ENCODE measurements around the gene GALNT10. TPM values are rescaled to one million over a fixed set of nuclear protein-coding genes. Genes with fewer than 3 reads are reported as not detected.
A peak's percentile ranks its signal among the peaks of the same experiment; 100 is the strongest.

GALNT10 gene
- total and polyA plus RNA-seq, 9 of the 15 experiments (the other 6 are each of a cell fraction or from before 2014, with no cell fraction given): 4.6 to 37.1 (median 13.3) TPM

DNA sequence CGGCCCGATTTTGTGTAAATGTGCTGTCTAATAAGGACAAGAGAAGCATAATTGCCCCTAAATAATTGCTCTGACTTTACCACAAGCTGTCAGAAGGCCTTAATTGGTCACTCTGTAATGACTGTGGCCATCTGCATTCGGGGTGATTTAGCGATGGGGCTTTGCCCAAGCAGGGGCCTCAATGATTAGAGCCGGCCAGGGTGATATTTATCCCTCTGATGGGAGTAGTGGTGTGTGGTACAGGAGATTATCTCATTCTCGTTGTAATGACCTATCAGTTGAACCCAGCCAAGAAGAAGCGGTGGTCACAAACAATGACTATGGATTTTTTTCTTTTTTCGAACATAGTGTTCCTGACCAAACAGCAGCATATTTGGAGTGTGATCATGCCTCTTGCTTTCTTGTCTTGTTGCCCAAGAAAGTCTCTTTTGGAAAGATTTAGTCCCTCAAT lies 183.2 kb downstream of the GALNT10 start (continued):
- TF ChIP-seq ZNF431 (CRISPR knock-in tag; IDR thresholded peaks at IDR 0.05): no peak
- no peak for TF ChIP-seq THRAP3 (IDR thresholded peaks at IDR 0.05; ENCODE audit: borderline replicate concordance)
- TF ChIP-seq ILK (tag; IDR thresholded peaks at IDR 0.05; ENCODE audit: borderline replicate concordance, low read depth): no peak
- TF ChIP-seq PRMT5 (CRISPR knock-in tag; IDR thresholded peaks at IDR 0.05): no peak
- TF ChIP-seq LCOR (CRISPR knock-in tag; IDR thresholded peaks at IDR 0.05): no peak
- TF ChIP-seq RNF2 (IDR thresholded peaks at IDR 0.05): peak; percentile 57; the same call in 1 of the 2 replicates
- TF ChIP-seq HNRNPL (IDR thresholded peaks at IDR 0.05; ENCODE audit: low read depth, low read length): no peak
- no peak for TF ChIP-seq ARID2 (IDR thresholded peaks at IDR 0.05)
- no peak for TF ChIP-seq NCOA4 (IDR thresholded peaks at IDR 0.05; ENCODE audit: partially characterized antibody)
- TF ChIP-seq ZNF282 (CRISPR knock-in tag; IDR thresholded peaks at IDR 0.05): no peak
- TF ChIP-seq POLR2G (IDR thresholded peaks at IDR 0.05; ENCODE audit: low read depth, low read length): no peak
- TF ChIP-seq ZKSCAN1 (IDR thresholded peaks at IDR 0.05; ENCODE audit: low read depth, low read length): no peak
- TF ChIP-seq NFIX (CRISPR knock-in tag; IDR thresholded peaks at IDR 0.05; ENCODE audit: low read depth): no peak
- TF ChIP-seq MAFK (IDR thresholded peaks at IDR 0.05; ENCODE audit: low read length): peak; percentile 57; the same call in 1 of the 2 replicates
- TF ChIP-seq IRF2 (CRISPR knock-in tag; IDR thresholded peaks at IDR 0.05): no peak
- no peak for TF ChIP-seq FOXA1 (IDR thresholded peaks at IDR 0.05; ENCODE audit: borderline replicate concordance)
- no peak for TF ChIP-seq KAT8 (IDR thresholded peaks at IDR 0.05; ENCODE audit: low read depth)
- TF ChIP-seq TEAD2 (tag; IDR thresholded peaks at IDR 0.05): no peak
- TF ChIP-seq SMARCC2 (IDR thresholded peaks at IDR 0.05; ENCODE audit: low read depth): peak; percentile 66; the same call in 1 of the 2 replicates
- no peak for TF ChIP-seq RBBP5 (IDR thresholded peaks at IDR 0.05; ENCODE audit: borderline replicate concordance, insufficient read depth, low read length, poor library complexity, severe bottlenecking)
- TF ChIP-seq ZFP36 (IDR thresholded peaks at IDR 0.05; ENCODE audit: low read depth, low read length, partially characterized antibody): no peak
- TF ChIP-seq, protein P1, sequence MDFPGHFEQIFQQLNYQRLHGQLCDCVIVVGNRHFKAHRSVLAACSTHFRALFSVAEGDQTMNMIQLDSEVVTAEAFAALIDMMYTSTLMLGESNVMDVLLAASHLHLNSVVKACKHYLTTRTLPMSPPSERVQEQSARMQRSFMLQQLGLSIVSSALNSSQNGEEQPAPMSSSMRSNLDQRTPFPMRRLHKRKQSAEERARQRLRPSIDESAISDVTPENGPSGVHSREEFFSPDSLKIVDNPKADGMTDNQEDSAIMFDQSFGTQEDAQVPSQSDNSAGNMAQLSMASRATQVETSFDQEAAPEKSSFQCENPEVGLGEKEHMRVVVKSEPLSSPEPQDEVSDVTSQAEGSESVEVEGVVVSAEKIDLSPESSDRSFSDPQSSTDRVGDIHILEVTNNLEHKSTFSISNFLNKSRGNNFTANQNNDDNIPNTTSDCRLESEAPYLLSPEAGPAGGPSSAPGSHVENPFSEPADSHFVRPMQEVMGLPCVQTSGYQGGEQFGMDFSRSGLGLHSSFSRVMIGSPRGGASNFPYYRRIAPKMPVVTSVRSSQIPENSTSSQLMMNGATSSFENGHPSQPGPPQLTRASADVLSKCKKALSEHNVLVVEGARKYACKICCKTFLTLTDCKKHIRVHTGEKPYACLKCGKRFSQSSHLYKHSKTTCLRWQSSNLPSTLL (IDR thresholded peaks at IDR 0.05): no peak
- TF ChIP-seq, protein P2, sequence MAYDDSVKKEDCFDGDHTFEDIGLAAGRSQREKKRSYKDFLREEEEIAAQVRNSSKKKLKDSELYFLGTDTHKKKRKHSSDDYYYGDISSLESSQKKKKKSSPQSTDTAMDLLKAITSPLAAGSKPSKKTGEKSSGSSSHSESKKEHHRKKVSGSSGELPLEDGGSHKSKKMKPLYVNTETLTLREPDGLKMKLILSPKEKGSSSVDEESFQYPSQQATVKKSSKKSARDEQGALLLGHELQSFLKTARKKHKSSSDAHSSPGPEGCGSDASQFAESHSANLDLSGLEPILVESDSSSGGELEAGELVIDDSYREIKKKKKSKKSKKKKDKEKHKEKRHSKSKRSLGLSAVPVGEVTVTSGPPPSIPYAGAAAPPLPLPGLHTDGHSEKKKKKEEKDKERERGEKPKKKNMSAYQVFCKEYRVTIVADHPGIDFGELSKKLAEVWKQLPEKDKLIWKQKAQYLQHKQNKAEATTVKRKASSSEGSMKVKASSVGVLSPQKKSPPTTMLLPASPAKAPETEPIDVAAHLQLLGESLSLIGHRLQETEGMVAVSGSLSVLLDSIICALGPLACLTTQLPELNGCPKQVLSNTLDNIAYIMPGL (CRISPR knock-in tag; IDR thresholded peaks at IDR 0.05): no peak
- TF ChIP-seq, protein P3, sequence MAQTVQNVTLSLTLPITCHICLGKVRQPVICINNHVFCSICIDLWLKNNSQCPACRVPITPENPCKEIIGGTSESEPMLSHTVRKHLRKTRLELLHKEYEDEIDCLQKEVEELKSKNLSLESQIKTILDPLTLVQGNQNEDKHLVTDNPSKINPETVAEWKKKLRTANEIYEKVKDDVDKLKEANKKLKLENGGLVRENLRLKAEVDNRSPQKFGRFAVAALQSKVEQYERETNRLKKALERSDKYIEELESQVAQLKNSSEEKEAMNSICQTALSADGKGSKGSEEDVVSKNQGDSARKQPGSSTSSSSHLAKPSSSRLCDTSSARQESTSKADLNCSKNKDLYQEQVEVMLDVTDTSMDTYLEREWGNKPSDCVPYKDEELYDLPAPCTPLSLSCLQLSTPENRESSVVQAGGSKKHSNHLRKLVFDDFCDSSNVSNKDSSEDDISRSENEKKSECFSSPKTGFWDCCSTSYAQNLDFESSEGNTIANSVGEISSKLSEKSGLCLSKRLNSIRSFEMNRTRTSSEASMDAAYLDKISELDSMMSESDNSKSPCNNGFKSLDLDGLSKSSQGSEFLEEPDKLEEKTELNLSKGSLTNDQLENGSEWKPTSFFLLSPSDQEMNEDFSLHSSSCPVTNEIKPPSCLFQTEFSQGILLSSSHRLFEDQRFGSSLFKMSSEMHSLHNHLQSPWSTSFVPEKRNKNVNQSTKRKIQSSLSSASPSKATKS (CRISPR knock-in tag; IDR thresholded peaks at IDR 0.05): no peak

All from K562 (cell line).